Activated T-cell treated with anti-CD3 and anti-CD28 coated beads, Interleukin-2, amount 50 U/mL, for 1 hour (primary cell): Measurements from ENCODE around the gene SYNPO2.

Source experiments
- DNase-seq: peaks from one replicate; pipeline ENCODE4 v3.0.0-alpha.2; 2020

SYNPO2 gene

DNA sequence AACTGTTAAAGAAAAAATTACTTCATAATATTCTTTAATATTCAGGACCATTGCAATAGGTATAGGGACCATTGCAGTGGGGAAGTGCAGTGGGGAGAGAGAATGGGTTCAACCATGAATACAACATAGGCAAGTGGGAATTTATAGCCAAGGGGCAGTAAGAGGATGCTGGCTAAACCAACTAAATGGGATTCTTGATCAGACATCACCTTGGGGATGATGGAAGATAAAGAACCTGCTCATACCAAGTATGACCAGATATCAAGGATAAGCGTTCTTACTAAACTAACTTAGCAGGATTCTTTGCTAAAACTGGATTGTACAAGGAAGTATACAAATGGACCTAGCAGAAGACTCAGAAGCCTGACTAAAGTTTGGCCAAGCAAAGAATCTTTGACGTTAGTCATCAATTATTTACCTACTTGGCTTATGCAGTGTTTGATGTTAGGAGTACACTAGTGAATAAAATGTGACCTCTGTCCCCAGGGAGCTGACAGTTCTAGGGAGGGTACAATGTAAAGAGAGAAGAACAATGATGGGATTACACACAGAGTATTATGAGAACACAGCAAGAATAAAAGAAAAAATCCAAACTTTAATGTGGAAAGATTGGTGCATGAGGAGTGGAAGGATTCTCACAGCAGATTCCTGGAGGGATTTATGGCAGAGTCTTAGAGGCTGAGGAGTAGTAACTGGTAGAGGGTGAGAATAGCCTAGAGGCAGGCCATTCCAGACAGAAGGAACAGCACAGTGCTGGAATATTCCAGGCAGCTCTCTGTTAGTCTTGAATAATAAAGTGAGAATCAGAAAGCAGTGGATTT is 192.3 kb downstream of the SYNPO2 start:
- no peak for DNase-seq

DNA sequence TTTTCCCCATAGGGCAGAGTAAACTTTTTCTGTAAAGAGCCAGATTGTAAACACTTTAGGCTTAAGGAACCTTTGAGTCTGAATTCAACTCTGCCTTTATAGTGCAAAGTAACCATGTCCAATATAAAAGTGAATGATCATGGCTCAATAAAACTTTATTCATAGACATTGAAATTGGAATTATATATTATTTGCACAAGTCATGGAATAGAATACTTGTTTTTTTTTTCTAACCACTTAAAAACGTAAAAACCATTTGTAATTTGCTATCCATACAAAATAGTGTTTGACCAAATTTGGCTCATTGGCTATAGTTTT is 192.8 kb downstream of the SYNPO2 start:
- DNase-seq, result no peak

DNA sequence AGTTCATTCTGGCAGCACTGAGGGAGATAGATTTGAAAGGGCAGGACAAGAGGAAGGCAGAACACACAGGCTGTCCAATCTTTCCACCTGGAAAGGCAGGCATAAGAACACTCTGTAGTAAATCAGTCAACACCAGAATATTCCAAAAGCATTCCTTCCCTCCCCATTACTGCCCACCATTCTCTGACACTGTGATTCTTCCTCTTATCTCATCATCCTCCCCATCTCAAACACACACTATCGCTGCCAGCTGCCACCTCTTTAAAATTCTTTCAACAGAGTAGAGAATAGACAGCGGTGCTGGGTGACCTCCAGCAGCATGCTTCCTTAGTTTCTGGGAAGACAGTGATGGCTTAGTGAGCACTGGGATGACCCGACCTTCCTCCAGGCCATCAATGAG is 193.3 kb downstream of the SYNPO2 start:
- DNase-seq, result no peak

DNA sequence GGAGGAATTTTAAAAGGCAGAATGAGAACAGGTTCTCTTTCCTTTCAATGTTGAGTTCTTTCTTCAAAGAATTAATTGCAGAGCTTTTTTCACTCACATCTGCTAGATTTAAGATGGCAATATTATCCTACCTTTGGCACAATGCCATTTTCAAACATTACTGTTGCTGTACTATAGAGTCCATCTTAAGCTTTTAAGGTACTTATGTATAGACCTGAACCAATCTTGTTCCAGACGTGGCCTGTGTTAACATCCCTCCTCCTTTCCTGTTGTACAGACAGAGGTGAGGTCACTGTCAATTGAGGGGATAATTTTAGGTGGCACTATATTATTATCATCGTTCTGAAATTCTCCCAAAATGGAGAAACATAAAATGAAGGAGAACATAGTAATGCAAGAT is 194.0 kb downstream of the SYNPO2 start:
- DNase-seq, result no peak

DNA sequence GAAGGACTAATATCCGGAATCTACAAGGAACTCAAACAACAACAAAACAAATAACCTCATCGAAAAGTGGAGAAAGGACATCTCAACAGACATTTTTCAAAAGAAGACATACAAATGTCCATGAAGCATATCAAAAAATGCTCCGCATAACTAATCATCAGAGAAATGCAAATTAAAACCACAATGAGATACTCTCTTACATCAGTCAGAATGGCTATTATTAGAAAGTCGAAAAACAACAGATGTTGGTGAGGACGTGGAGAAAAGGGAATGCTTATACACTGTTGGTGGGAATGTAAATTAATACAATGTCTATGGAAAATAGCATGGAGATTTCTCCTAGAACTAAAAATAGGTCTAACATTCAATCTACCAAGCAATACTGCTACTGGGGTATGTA is 195.9 kb downstream of the SYNPO2 start:
- DNase-seq, result no peak

DNA sequence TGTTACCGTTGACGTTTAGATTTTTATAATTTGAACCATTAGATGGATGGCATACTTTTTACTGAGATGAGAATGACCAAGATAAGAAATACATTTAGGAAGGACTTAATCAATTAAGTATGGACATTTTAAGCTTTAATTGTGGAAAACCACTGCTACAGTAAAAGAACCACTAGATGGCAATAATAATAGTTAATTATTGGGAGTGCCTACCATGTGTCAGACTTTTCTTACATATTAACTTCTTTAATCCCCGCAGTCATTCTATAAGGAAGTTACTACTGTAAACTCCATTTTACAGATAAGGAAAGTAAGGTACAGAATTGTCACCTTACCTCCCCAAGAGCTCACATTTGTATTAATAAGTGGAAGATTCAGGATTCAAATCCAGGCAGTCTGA is 198.5 kb downstream of the SYNPO2 start:
- DNase-seq, result no peak

DNA sequence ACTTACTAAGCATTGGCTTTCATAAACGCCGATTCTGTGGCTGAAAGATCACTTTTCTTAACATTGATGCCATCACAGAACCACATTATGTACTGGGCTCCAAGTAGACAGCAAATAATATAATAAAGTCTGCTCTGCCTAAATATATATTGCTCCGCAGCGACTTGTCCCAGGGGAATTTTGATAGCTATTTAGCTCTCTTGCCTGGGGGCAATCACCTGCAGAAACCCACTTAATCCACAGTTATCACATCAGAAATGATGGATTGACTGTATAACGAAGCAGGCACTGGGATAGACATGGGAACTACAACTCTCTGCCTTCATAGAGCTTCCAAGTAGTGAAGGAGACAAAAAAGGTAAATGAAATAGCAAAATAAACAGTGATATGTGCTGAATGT is 199.0 kb downstream of the SYNPO2 start:
- DNase-seq, result no peak

DNA sequence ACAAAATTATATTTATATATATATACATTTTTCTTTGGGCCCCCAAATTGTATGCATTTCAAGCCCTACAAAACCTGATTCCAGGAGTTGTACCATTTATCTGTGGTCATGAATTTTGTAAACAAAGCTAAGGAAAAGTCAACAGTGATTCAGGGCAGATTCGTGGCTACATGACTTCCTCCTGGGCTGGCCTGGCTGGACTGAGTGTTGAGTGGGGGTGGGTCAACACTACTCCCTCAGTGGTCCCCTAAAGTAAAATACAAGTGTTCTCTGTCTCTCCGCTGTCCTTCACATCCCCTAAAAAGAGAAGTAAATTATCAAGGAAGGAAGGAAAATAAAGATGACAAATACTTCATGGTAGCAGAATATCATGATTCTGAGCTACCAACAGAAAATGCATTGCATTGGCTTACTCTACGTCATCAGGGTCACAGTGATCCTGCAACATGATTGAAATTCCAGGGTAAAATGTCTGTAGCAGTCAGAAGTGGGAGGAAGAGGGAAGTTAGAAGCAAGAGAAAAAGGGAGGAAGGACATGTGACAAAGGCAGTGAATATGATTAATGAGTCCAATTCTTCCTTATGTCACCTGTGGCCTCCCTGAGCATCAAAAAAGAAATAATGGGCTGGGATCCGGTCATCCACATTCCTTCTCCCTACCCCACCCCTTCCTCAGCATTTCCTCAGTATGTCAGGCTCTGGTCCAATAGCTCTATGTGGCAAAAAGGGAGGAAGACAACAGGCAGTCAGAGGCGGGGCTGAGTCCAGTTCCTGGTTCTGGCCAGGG is 204.6 kb downstream of the SYNPO2 start:
- no peak for DNase-seq

DNA sequence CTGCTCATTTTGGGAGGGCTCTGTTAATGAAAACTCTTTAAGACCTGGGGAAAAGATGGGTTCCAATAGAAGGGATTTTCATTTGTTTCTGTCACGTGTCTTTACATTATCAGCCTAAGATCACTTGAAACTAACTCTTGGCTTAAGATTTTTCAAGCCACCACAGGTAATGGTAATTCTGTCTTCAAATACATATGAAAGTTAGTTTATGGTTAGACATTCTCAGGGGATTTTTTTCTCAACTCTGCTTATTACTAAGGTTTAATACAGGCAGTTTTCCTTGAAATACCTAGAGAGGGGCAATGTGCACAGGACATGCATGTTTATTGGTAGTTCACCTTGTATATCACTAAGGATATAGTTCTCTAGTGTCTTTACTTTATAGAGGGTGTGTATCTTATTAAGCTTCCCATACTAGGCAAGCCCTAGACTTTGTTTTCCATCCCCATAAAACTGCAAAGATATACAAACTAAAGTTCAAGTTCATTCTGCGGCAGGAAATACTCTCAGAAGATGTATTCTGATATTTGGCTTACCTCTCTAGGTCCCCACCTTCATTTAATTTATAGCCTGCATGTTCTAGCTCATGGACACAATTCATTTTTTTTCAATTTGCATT is 208.7 kb downstream of the SYNPO2 start:
- no peak for DNase-seq

DNA sequence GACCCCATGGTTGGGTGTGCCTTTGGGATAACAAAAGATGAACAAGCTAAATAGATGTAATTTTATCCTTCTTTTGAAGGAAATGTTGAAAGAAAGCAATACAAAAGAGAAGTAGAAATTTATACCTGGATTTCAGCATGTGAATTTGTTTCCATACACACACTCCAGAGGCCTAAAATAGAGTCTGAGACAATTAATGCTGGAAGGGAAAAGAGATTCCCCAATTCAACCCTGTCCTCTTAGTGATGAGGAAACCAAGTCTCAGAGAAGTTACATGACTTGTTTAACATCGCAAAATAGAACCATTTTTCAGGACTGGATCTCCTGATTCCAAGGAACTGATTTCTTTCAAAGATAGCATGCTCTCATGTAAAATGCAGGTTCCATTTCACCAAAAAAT is 209.7 kb downstream of the SYNPO2 start:
- no peak for DNase-seq

DNA sequence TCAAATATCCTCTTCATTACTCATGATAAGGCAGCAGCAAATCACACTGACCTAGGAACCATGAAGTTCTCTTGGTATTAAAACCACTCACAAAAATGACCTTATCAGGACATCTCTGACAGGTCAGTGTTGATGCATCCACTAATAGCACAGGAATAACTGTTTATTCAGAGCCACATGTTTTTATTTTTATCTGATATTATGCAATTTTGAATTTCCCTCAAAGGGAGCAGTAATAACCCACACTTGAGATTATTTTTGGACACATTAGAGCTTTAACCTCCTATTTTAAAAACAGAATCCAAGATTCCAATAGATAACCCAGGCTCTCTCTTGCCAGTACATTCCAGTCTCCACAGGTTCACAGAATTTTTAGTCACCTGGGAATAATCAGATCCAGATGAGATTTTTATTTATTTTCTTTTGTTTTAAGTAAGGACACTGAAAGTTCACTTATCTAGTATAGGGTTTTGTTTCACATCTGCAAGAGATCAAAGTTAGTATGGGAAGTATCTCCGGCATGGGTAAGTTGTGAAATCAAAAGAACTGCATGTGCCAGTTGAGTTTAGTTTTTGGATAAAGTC is 210.7 kb downstream of the SYNPO2 start:
- DNase-seq, result no peak

DNA sequence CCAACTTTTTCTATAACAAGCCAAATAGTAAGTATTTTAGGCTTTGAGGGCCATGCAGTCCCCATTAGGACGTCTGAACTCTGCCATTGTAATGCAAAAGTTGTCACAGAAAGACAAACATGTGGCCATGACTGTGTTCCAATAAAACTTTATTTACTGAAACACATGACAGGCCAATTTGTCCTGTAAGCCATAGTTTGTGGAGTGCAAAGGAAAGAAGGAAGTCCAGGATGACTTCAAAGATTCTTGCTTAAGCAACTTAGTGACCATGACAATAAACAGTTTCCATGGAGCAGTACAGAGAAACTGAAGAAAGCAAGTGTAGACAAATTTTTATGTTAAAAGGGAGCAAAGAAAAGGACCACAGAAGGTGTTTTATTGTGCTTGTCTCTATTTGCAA is 212.0 kb downstream of the SYNPO2 start:
- no peak for DNase-seq

DNA sequence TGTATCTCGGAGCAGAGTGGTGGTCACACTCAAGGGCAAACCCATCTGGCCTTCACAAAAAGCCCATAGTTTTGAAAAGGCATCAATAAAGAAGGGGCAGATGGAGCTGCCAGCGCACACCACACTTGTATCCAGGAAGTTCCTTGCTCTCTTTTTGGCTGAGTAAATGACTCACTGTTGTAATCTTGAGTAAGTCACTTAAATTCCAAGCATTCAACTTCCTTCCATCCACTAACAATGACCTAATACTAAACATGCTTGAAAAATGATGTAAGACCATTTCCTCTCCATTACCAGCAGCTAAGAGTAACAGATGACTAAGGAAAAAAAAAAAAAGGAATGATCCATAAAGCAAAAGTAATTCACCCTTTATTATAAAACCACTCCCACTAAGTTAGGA is 214.6 kb downstream of the SYNPO2 start:
- DNase-seq, result no peak

DNA sequence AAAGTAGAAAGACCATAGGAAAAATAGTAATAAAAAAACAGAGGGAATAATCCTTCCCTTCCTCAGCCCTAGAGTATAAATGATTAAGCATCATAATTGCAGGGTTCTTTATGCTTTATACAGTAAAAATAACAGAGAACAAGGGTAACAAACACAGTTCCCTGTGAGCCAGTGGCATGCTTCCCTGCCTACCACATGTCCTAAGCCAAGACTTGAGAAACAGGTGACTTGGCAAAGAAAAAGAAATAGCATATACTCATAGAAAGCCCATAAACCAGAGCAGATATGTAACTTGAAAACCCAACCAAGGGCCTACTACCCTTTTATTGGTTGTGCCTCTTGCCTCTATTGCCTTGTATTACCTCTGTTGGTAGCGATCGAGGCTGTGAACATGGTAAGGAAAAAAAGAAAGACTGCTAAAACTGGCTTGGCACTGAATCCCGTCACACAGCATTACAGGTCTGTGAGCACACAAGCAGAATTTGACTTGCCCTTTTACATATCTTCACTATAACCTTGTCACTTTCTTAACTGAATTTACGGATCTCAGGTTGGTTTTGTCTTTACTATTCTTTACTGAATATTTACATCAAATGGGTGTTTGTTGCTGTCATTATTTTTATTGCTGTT is 216.1 kb downstream of the SYNPO2 start:
- DNase-seq, result no peak

DNA sequence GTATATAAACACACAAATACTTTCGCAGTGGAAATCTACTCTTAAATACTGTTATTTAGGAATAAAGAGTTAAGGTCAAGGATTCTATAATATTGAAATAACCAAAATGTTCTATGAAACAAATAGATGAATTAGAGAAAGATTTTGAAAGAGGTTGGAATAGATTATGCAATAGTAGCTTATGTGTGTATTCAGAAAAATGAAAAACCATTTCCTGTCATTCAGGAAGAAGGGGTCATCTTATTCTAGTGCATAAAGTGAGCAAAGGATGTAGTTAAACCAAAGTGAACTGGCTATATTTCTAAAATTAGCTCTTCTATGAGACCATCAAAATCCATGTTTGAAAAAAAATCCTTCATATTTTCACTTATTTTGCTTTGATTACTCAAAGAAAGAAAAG is 217.0 kb downstream of the SYNPO2 start:
- no peak for DNase-seq

DNA sequence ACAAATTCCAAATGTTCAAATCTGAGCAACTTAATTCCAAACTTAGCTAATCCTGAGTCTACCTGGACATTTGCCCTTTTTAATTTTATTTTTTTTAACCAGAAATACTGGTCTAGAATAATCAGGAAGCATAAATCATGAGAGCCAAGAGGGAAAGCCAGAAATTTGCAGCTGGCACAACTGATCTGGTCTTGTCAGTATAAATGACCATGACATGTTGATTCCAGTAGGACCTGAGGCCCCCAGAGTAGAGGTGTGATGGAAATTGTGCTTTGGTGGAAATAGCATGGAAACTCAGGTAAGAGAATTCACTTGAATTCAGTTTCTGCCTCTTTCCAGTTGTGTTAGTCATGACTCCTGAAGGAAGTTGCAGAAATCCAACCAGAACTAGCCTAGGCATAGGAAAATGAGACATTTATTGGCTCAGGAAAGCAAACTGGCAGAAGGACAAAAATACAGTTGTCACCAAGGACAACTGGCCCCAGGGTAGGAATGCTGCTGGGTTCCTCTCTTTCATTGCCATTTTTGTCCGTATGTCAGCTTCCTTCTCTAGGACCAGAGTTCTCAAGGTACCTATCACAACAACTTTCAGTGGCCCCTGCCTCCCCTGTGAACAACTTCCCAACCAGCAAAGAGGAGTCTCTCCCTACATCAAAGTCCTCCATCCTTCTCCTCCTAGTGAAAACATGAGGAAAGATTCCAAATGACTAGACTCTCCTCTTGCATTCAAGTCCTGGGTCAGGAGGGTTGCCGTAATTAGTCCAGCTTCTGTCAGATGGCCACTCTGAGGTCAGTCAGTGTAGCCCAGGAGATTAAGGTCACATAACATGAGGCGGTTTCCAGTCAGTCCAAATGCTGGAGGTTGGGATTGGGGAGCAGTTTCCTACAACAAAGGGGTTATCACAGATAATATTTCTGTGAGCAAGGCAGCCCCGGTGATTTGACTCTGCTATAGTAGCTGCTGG is 217.7 kb downstream of the SYNPO2 start:
- no peak for DNase-seq

DNA sequence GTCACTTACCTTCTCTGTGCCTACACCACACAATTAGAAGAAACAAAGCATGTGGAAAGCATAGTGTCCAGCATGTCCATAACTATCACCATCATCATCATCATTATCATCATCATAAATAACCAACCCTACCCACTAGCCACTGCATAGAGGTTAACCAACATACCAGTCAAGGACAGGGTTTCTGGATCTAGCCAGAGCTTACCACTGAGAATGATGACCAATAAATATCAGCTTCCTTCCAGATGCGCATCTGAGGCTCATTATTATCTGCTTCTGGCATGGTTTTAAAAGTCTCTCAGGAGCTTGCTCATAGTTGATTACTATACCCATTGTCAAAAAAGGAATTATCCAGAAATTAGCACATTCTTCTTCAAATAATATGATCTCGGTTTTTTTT is 221.5 kb downstream of the SYNPO2 start:
- DNase-seq, result no peak
